Fibroblast of lung (primary cell): ENCODE measurements around the gene TRAM2. TPM values are rescaled to one million over a fixed set of nuclear protein-coding genes. Genes with fewer than 3 reads are reported as not detected.

ENCODE experiments used
- DNase-seq, 2 donors: peaks; one replicate each; pipeline versions ENCODE4 v3.0.0 to v3.0.0-alpha.2; 2010; ENCODE audit warnings: low read depth in 2 of 2
- H2AFZ ChIP-seq: 2 replicates; pipeline ENCODE4 v1.5.1; 2012; ENCODE audit warnings: low read length, control low read depth, inconsistent platforms
- H3K27ac ChIP-seq: 2 replicates; pipeline ENCODE4 v1.5.1; 2011; ENCODE audit warnings: low read length, control low read depth; ENCODE audit not compliant: insufficient read depth
- H3K27me3 ChIP-seq: 2 replicates; pipeline ENCODE4 v1.5.1; 2011; ENCODE audit warnings: mild to moderate bottlenecking, low read length; ENCODE audit not compliant: control insufficient read depth, insufficient read depth
- H3K36me3 ChIP-seq: 2 replicates; pipeline ENCODE4 v1.5.1; 2011; ENCODE audit warnings: low read length; ENCODE audit not compliant: control insufficient read depth, insufficient read depth
- H3K4me1 ChIP-seq: 2 replicates; pipeline ENCODE4 v1.5.1; 2011; ENCODE audit warnings: low read length; ENCODE audit not compliant: control insufficient read depth, insufficient read depth; ENCODE audit errors: extremely low read depth
- H3K4me2 ChIP-seq: 2 replicates; pipeline ENCODE4 v1.5.1; 2011; ENCODE audit warnings: low read length, control low read depth; ENCODE audit not compliant: insufficient read depth; ENCODE audit errors: extremely low read depth
- H3K4me3 ChIP-seq, 4 experiments: fragments of 200-600 bp in 1 of 4; sonication (generic) in 1 of 4; replicated peaks in 1 of 4; 2 replicates each; pipeline ENCODE4 v1.5.1; 2011 to 2016; ENCODE audit warnings: low read length in 4 of 4, low read depth in 3 of 4, mild to moderate bottlenecking in 3 of 4, control low read depth in 2 of 4, inconsistent platforms in 1 of 4, mixed read lengths in 1 of 4; ENCODE audit not compliant: insufficient read depth in 1 of 4; ENCODE audit errors: control extremely low read depth in 1 of 4
- H3K79me2 ChIP-seq: 2 replicates; pipeline ENCODE4 v1.5.1; 2012; ENCODE audit warnings: mild to moderate bottlenecking, low read length, inconsistent platforms; ENCODE audit not compliant: control insufficient read depth, insufficient read depth
- H3K9ac ChIP-seq: 2 replicates; pipeline ENCODE4 v1.5.1; 2011; ENCODE audit warnings: mild to moderate bottlenecking, low read length, control low read depth; ENCODE audit not compliant: insufficient read depth
- H3K9me3 ChIP-seq: 2 replicates; pipeline ENCODE4 v1.5.1; 2012; ENCODE audit warnings: low read depth, low read length; ENCODE audit not compliant: control insufficient read depth, insufficient read depth
- H4K20me1 ChIP-seq: 2 replicates; pipeline ENCODE4 v1.5.1; 2011; ENCODE audit warnings: low read length; ENCODE audit not compliant: control insufficient read depth, insufficient read depth; ENCODE audit errors: extremely low read depth
- CTCF ChIP-seq, 2 donors: IDR thresholded peaks in 1 of 2; conservative IDR thresholded peaks in 1 of 2; 1 replicate in 1 of 2; 2 replicates in 1 of 2; pipeline ENCODE4 v1.5.1; 2011 to 2012; ENCODE audit warnings: low read length in 2 of 2, control low read depth in 1 of 2, inconsistent platforms in 1 of 2, low read depth in 1 of 2, mild to moderate bottlenecking in 1 of 2
- EZH2 ChIP-seq: IDR thresholded peaks from 2 replicates; pipeline ENCODE4 v1.5.1; 2012; ENCODE audit warnings: low read length, control low read depth, mild to moderate bottlenecking; ENCODE audit errors: missing control alignments
- polyA plus RNA-seq, 2 donors: library from polyadenylated mRNA; depleted of rRNA in 1 of 2; stranded (reverse) in 1 of 2; unstranded in 1 of 2; fragments of >200 nt; gene quantifications; 2 replicates each; pipeline ENCODE4 v1.2.1, GENCODE V29; 2011 to 2012; ENCODE audit warnings: missing spikeins in 1 of 2
- total RNA-seq: library from RNA; depleted of rRNA; stranded (reverse); fragments of >200 nt; gene quantifications from 2 replicates; pipeline ENCODE4 v1.2.1, GENCODE V29; 2014

Gene TRAM2
- total and polyA plus RNA-seq, 2 donors (not counting 1 experiment from before 2014, with no cell fraction given), result 131 to 252 TPM

- H3K9me3 ChIP-seq, result no peaks in the 10 kb centered on the region
- no peak overlapping the region for H2AFZ ChIP-seq
- TF ChIP-seq EZH2 (no peak), CTCF (conservative IDR thresholded peaks at IDR 0.05 in 1 of 2, IDR thresholded peaks at IDR 0.05 in 1 of 2; ENCODE audit: low read depth in 1 of 2, low read length in 2 of 2) (no peak)
- peaks cover 6% of the 10 kb centered on the region for H3K36me3 ChIP-seq
- peak overlapping the region; percentile 4 for H3K4me2 ChIP-seq
- no peak for DNase-seq
- H3K79me2 ChIP-seq, result peaks cover 100% of the 10 kb centered on the region
- H4K20me1 ChIP-seq, result no peaks in the 10 kb centered on the region
- no peak overlapping the region for H3K9ac ChIP-seq
- H3K4me3 ChIP-seq, result no peak overlapping the region
- peak overlapping the region; percentile 82 for H3K27ac ChIP-seq
- peaks cover 66% of the 10 kb centered on the region for H3K4me1 ChIP-seq
- H3K27me3 ChIP-seq, result no peaks in the 10 kb centered on the region
Observed at GRCh38 chr6:52545406-52546119, 31.3 kb downstream of the TRAM2 start.

- Histone ChIP-seq H3K36me3 (peaks cover 6% of the 10 kb centered on the region), H3K4me1 (peaks cover 73% of the 10 kb centered on the region), H3K27ac (peak overlapping the region; percentile 82), H3K9ac (no peak overlapping the region), H3K79me2 (peaks cover 96% of the 10 kb centered on the region), H3K9me3 (no peaks in the 10 kb centered on the region), H3K4me2 (peak overlapping the region; percentile 64), H3K4me3 (no peak overlapping the region), H4K20me1 (no peaks in the 10 kb centered on the region), H3K27me3 (no peaks in the 10 kb centered on the region), H2AFZ (no peak overlapping the region)
- peak in 1 of 2 donors; percentile 65 for DNase-seq
- TF ChIP-seq CTCF (conservative IDR thresholded peaks at IDR 0.05 in 1 of 2, IDR thresholded peaks at IDR 0.05 in 1 of 2; ENCODE audit: low read depth in 1 of 2, low read length in 2 of 2), result no peak
- TF ChIP-seq EZH2, result no peak
Observed at GRCh38 chr6:52544602-52545405, 32.1 kb downstream of the TRAM2 start.
